ENCODE results near the gene SLC4A4. TPM values are rescaled to one million over a fixed set of nuclear protein-coding genes. Genes with fewer than 3 reads are reported as not detected.

SLC4A4 gene
- total and polyA plus RNA-seq, 2 donors (not counting 1 experiment from before 2014, with no cell fraction given): 12.2 to 33.4 TPM

GRCh38 chr4:71541541-71541940 is 202.7 kb downstream of the SLC4A4 start:
- Histone ChIP-seq H3K27me3 (ENCODE audit: control insufficient read depth, insufficient read depth, low read length) (no peaks in the 10 kb centered on the region), H2AFZ (ENCODE audit: low read length) (no peak overlapping the region), H3K36me3 (ENCODE audit: control insufficient read depth, insufficient read depth, low read length) (peaks cover 2% of the 10 kb centered on the region), H4K20me1 (ENCODE audit: control insufficient read depth, extremely low read depth, insufficient read depth, low read length) (no peaks in the 10 kb centered on the region), H3K27ac (ENCODE audit: insufficient read depth, low read length) (no peak overlapping the region), H3K9ac (ENCODE audit: insufficient read depth, low read length) (no peak overlapping the region), H3K79me2 (ENCODE audit: control insufficient read depth, insufficient read depth, low read length) (no peaks in the 10 kb centered on the region), H3K4me1 (ENCODE audit: control insufficient read depth, extremely low read depth, insufficient read depth, low read length) (peaks cover 5% of the 10 kb centered on the region), H3K4me3 (replicated peaks in 1 of 4; ENCODE audit: control extremely low read depth in 1 of 4, insufficient read depth in 1 of 4, low read depth in 3 of 4, low read length in 4 of 4) (no peak overlapping the region), H3K9me3 (ENCODE audit: control insufficient read depth, insufficient read depth, low read depth, low read length) (no peaks in the 10 kb centered on the region), H3K4me2 (ENCODE audit: extremely low read depth, insufficient read depth, low read length) (no peak overlapping the region)
- DNase-seq (ENCODE audit: low read depth in 2 of 2): no peak
- TF ChIP-seq EZH2 (IDR thresholded peaks at IDR 0.05; ENCODE audit: low read length, missing control alignments) (no peak), CTCF (conservative IDR thresholded peaks at IDR 0.05 in 1 of 2, IDR thresholded peaks at IDR 0.05 in 1 of 2; ENCODE audit: low read depth in 1 of 2, low read length in 2 of 2) (no peak)

GRCh38 chr4:71545168-71545567 is 206.3 kb downstream of the SLC4A4 start:
- Histone ChIP-seq H3K4me1 (ENCODE audit: control insufficient read depth, extremely low read depth, insufficient read depth, low read length) (peaks cover 10% of the 10 kb centered on the region), H2AFZ (ENCODE audit: low read length) (no peak overlapping the region), H3K27ac (ENCODE audit: insufficient read depth, low read length) (no peak overlapping the region), H3K9me3 (ENCODE audit: control insufficient read depth, insufficient read depth, low read depth, low read length) (no peaks in the 10 kb centered on the region), H3K9ac (ENCODE audit: insufficient read depth, low read length) (no peak overlapping the region), H3K4me2 (ENCODE audit: extremely low read depth, insufficient read depth, low read length) (no peak overlapping the region), H3K79me2 (ENCODE audit: control insufficient read depth, insufficient read depth, low read length) (no peaks in the 10 kb centered on the region), H3K36me3 (ENCODE audit: control insufficient read depth, insufficient read depth, low read length) (peaks cover 2% of the 10 kb centered on the region), H3K27me3 (ENCODE audit: control insufficient read depth, insufficient read depth, low read length) (no peaks in the 10 kb centered on the region), H4K20me1 (ENCODE audit: control insufficient read depth, extremely low read depth, insufficient read depth, low read length) (no peaks in the 10 kb centered on the region), H3K4me3 (replicated peaks in 1 of 4; ENCODE audit: control extremely low read depth in 1 of 4, insufficient read depth in 1 of 4, low read depth in 3 of 4, low read length in 4 of 4) (no peak overlapping the region)
- DNase-seq (ENCODE audit: low read depth in 2 of 2): peak; percentile 14 to 62
- TF ChIP-seq EZH2 (IDR thresholded peaks at IDR 0.05; ENCODE audit: low read length, missing control alignments) (no peak), CTCF (conservative IDR thresholded peaks at IDR 0.05 in 1 of 2, IDR thresholded peaks at IDR 0.05 in 1 of 2; ENCODE audit: low read depth in 1 of 2, low read length in 2 of 2) (no peak)

GRCh38 chr4:71549516-71550160 is 210.8 kb downstream of the SLC4A4 start:
- no peak for TF ChIP-seq CTCF (conservative IDR thresholded peaks at IDR 0.05 in 1 of 2, IDR thresholded peaks at IDR 0.05 in 1 of 2; ENCODE audit: low read depth in 1 of 2, low read length in 2 of 2)
- Histone ChIP-seq H3K4me2 (ENCODE audit: extremely low read depth, insufficient read depth, low read length) (peak overlapping the region; percentile 33), H3K4me1 (ENCODE audit: control insufficient read depth, extremely low read depth, insufficient read depth, low read length) (peaks cover 12% of the 10 kb centered on the region), H3K27ac (ENCODE audit: insufficient read depth, low read length) (peak overlapping the region; percentile 24), H3K27me3 (ENCODE audit: control insufficient read depth, insufficient read depth, low read length) (no peaks in the 10 kb centered on the region), H3K9me3 (ENCODE audit: control insufficient read depth, insufficient read depth, low read depth, low read length) (no peaks in the 10 kb centered on the region), H3K4me3 (replicated peaks in 1 of 4; ENCODE audit: control extremely low read depth in 1 of 4, insufficient read depth in 1 of 4, low read depth in 3 of 4, low read length in 4 of 4) (no peak overlapping the region), H3K36me3 (ENCODE audit: control insufficient read depth, insufficient read depth, low read length) (peaks cover 2% of the 10 kb centered on the region), H3K9ac (ENCODE audit: insufficient read depth, low read length) (no peak overlapping the region), H2AFZ (ENCODE audit: low read length) (no peak overlapping the region), H4K20me1 (ENCODE audit: control insufficient read depth, extremely low read depth, insufficient read depth, low read length) (no peaks in the 10 kb centered on the region), H3K79me2 (ENCODE audit: control insufficient read depth, insufficient read depth, low read length) (no peaks in the 10 kb centered on the region)
- DNase-seq (ENCODE audit: low read depth in 2 of 2): peak in 1 of 2 donors; percentile 36

All from fibroblast of lung (primary cell).